Peyer's patch (tissue), 4 donors: ENCODE results near the gene PI16. TPM values are rescaled to one million over a fixed set of nuclear protein-coding genes. Genes with fewer than 3 reads are reported as not detected.

Experiments
- DNase-seq, 3 donors: peaks; one replicate each; pipeline ENCODE4 v3.0.0-alpha.2; 2017 to 2019
- H3K27ac ChIP-seq, 4 donors: fragments of 200-600 bp; sonication (generic); one replicate each; pipeline ENCODE4 v1.5.1; 2016 to 2019
- H3K27me3 ChIP-seq, 2 donors: fragments of 200-600 bp; sonication (generic); one replicate each; pipeline ENCODE4 v1.5.1; 2019
- H3K36me3 ChIP-seq, 3 donors: fragments of 200-600 bp; sonication (generic); one replicate each; pipeline ENCODE4 v1.5.1; 2016 to 2019
- H3K4me1 ChIP-seq, 4 donors: fragments of 200-600 bp; sonication (generic); one replicate each; pipeline ENCODE4 v1.5.1; 2016 to 2019
- H3K4me3 ChIP-seq, 4 donors: fragments of 200-600 bp; sonication (generic); 1 replicate in 3 of 4; 2 replicates in 1 of 4; pipeline ENCODE4 v1.5.1; 2016 to 2019; ENCODE audit warnings: mild to moderate bottlenecking in 1 of 4
- H3K9me3 ChIP-seq, 4 donors: fragments of 200-600 bp; sonication (generic); one replicate each; pipeline ENCODE4 v1.5.1; 2016 to 2019; ENCODE audit warnings: mild to moderate bottlenecking in 1 of 4
- POLR2A ChIP-seq, 2 donors: fragments of 450-650 bp; IDR thresholded peaks; one replicate each; pipeline ENCODE4 v1.5.1; 2017; ENCODE audit warnings: antibody characterized with exemption in 2 of 2, mild to moderate bottlenecking in 2 of 2, moderate library complexity in 2 of 2
- total RNA-seq, 4 donors: library from RNA; depleted of rRNA; stranded (reverse); fragments of >200 nt; gene quantifications; one replicate each; pipeline ENCODE4 v1.1.0, GENCODE V29; 2016
- TF ChIP-seq, protein P1 (sequence below), 6 experiments: fragments of 450-650 bp in 4 of 6; fragments of 200-600 bp in 2 of 6; sonication (generic) in 1 of 6; IDR thresholded peaks; one replicate each; pipeline ENCODE4 v1.5.1; 2017 to 2019; ENCODE audit warnings: antibody characterized with exemption in 6 of 6, mild to moderate bottlenecking in 3 of 6, moderate library complexity in 1 of 6

Gene PI16
- total RNA-seq, 4 donors from 2014 or later: 1.5 to 6.2 TPM; not detected in 2

DNA sequence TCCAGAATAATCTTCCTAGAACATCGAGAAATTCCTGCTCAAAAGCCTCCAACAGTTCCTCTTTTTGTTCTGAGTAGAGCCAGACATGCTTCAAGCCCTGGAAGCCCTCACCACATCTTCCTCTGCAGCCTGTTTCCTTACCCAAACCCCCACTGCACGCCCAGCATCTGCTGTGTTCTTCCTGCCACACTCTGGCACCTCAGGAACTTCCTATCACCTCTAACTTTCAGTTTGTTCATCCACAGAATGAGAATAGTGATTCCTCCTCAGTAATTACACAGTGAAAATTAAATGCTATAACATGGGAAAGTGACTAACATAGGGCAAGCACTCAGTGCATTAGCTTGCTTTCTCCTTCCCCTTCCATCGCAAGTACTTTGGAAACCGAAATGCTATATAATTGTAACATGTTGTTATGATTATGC, 42.5 kb upstream of the PI16 start:
- H3K36me3 ChIP-seq: peaks cover 0 to 43% (median 0%) of the 10 kb centered on the region in 3 donors

GRCh38 chr6:36912586-36912985, 42.0 kb upstream of the PI16 start:
- Histone ChIP-seq H3K36me3 (peaks cover 0 to 43% (median 0%) of the 10 kb centered on the region in 3 donors), H3K4me1 (peaks cover 0 to 15% (median 0%) of the 10 kb centered on the region in 4 donors), H3K9me3 (no peaks in the 10 kb centered on the region), H3K27ac (peak overlapping the region in 3 of 4 donors; percentile 40 to 63 (median 62)), H3K4me3 (no peak overlapping the region), H3K27me3 (no peaks in the 10 kb centered on the region)
- TF ChIP-seq POLR2A (IDR thresholded peaks at IDR 0.05): no peak
- peak in 1 of 3 donors; percentile 59 for DNase-seq

More for the DNA sequence above, 42.5 kb upstream of the PI16 start:
- Histone ChIP-seq H3K4me1 (peaks cover 0 to 15% (median 0%) of the 10 kb centered on the region in 4 donors), H3K27ac (peak overlapping the region in 3 of 4 donors; percentile 35 to 63 (median 62)), H3K4me3 (no peak overlapping the region), H3K27me3 (no peaks in the 10 kb centered on the region), H3K9me3 (no peaks in the 10 kb centered on the region)
- TF ChIP-seq POLR2A (IDR thresholded peaks at IDR 0.05): no peak
- TF ChIP-seq, protein P1, sequence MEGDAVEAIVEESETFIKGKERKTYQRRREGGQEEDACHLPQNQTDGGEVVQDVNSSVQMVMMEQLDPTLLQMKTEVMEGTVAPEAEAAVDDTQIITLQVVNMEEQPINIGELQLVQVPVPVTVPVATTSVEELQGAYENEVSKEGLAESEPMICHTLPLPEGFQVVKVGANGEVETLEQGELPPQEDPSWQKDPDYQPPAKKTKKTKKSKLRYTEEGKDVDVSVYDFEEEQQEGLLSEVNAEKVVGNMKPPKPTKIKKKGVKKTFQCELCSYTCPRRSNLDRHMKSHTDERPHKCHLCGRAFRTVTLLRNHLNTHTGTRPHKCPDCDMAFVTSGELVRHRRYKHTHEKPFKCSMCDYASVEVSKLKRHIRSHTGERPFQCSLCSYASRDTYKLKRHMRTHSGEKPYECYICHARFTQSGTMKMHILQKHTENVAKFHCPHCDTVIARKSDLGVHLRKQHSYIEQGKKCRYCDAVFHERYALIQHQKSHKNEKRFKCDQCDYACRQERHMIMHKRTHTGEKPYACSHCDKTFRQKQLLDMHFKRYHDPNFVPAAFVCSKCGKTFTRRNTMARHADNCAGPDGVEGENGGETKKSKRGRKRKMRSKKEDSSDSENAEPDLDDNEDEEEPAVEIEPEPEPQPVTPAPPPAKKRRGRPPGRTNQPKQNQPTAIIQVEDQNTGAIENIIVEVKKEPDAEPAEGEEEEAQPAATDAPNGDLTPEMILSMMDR (IDR thresholded peaks at IDR 0.05): no peak
- peak in 2 of 3 donors; percentile 44 to 59 for DNase-seq

- peaks cover 0 to 48% (median 0%) of the 10 kb centered on the region in 3 donors for H3K36me3 ChIP-seq
- peak overlapping the region; percentile 6 to 63 (median 40) for H3K27ac ChIP-seq
These were observed 41.5 kb upstream of the PI16 start for GRCh38 chr6:36913082-36913481.

GRCh38 chr6:36914227-36914794, 40.2 kb upstream of the PI16 start:
- TF ChIP-seq, protein P1 (IDR thresholded peaks at IDR 0.05): peak in 4 of 6 experiments; percentile 2 to 37 (median 36)
- TF ChIP-seq POLR2A (IDR thresholded peaks at IDR 0.05): no peak
- peak in 2 of 3 donors; percentile 69 to 88 for DNase-seq
- Histone ChIP-seq H3K9me3 (no peaks in the 10 kb centered on the region), H3K4me1 (peaks cover 0 to 15% (median 0%) of the 10 kb centered on the region in 4 donors), H3K4me3 (no peak overlapping the region), H3K36me3 (peaks cover 0 to 59% (median 0%) of the 10 kb centered on the region in 3 donors), H3K27me3 (no peaks in the 10 kb centered on the region), H3K27ac (peak overlapping the region in 2 of 4 donors; percentile 55 to 63)

More at GRCh38 chr6:36913082-36913481, 41.5 kb upstream of the PI16 start:
- TF ChIP-seq POLR2A (IDR thresholded peaks at IDR 0.05): no peak
- TF ChIP-seq, protein P1 (IDR thresholded peaks at IDR 0.05): no peak
- no peaks in the 10 kb centered on the region for H3K9me3 ChIP-seq
- no peaks in the 10 kb centered on the region for H3K27me3 ChIP-seq
- no peak for DNase-seq
- H3K4me1 ChIP-seq: peaks cover 0 to 15% (median 0%) of the 10 kb centered on the region in 4 donors
- H3K4me3 ChIP-seq: no peak overlapping the region

- no peaks in the 10 kb centered on the region for H3K9me3 ChIP-seq
- TF ChIP-seq, protein P1 (IDR thresholded peaks at IDR 0.05): no peak
- TF ChIP-seq POLR2A (IDR thresholded peaks at IDR 0.05): no peak
- peaks cover 0 to 15% (median 0%) of the 10 kb centered on the region in 4 donors for H3K4me1 ChIP-seq
- H3K4me3 ChIP-seq: no peak overlapping the region
- DNase-seq: no peak
- H3K27ac ChIP-seq: no peak overlapping the region
- H3K36me3 ChIP-seq: peaks cover 0 to 64% (median 0%) of the 10 kb centered on the region in 3 donors
- H3K27me3 ChIP-seq: no peaks in the 10 kb centered on the region
These were observed 38.9 kb upstream of the PI16 start for GRCh38 chr6:36915599-36915998.

DNA sequence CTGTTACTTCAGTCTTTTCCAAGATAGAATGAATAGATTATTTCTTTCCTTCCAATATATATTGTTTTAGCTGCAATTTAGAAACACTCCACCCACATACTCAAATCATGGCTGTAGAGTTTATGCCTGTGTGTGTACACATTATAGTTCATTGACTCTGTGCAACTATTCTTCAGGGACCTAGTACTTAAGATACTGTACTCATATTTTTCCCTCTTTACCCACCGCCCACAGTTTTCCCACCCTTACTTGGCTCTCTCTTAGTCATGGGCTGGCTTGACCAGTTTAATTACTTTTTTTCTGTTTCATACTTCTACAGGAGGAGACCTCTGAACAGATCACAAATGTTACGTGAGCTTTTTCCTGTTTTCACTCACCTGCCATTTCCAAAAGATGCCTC, 38.4 kb upstream of the PI16 start:
- TF ChIP-seq, protein P1 (IDR thresholded peaks at IDR 0.05): no peak
- no peak for TF ChIP-seq POLR2A (IDR thresholded peaks at IDR 0.05)
- peaks cover 0 to 69% (median 0%) of the 10 kb centered on the region in 3 donors for H3K36me3 ChIP-seq
- no peak overlapping the region for H3K27ac ChIP-seq

More for the DNA sequence above, 38.4 kb upstream of the PI16 start:
- DNase-seq: no peak
- no peaks in the 10 kb centered on the region for H3K27me3 ChIP-seq
- no peaks in the 10 kb centered on the region for H3K9me3 ChIP-seq
- H3K4me3 ChIP-seq: no peak overlapping the region
- H3K4me1 ChIP-seq: peaks cover 0 to 15% (median 0%) of the 10 kb centered on the region in 4 donors
